ENCODE measurements around the gene PTTG1. TPM values are rescaled to one million over a fixed set of nuclear protein-coding genes. Genes with fewer than 3 reads are reported as not detected.

The PTTG1 gene
- total and polyA plus RNA-seq, 9 donors = 0.77 to 12.9 (median 3.6) TPM; not detected in 1

DNA sequence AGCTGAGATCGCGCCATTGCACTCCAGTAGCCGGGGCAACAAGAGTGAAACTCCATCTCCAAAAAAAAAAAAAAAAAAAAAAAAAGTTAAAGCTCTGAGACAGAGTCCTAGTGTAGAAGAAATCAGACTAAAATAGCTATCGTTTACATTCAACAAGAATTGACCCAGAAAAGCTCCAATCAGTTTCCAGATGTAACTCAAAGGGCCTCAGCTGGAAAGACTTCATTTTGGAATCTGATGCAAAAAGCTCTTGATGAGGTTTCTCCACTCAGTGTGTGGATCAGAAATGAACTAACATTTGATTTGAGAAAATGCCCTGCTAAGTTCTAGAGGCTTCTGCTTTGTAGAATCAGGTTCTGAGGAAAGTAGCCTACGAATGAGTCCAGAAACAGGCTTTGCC lies 44.0 kb upstream of the PTTG1 start:
- no peak for DNase-seq
- H3K27me3 ChIP-seq = no peaks in the 10 kb centered on the region
- no peaks in the 10 kb centered on the region for H3K9me3 ChIP-seq
- H3K27ac ChIP-seq = no peak overlapping the region
- intact Hi-C loops (cut with DNase I) = no loop called here
- 81 to 85% (median 84%) methylated on average over 5 of the region's 5 CpGs for WGBS, 3 donors
- H3K36me3 ChIP-seq = no peaks in the 10 kb centered on the region
- H3K4me3 ChIP-seq = no peak overlapping the region
- H3K4me1 ChIP-seq (ENCODE audit: insufficient read depth) = no peaks in the 10 kb centered on the region
- TF ChIP-seq EP300 (IDR thresholded peaks at IDR 0.05) (no peak), CTCF (IDR thresholded peaks at IDR 0.05) (no peak), POLR2A (IDR thresholded peaks at IDR 0.05) (no peak)

- intact Hi-C loops (cut with DNase I) = no loop called here
- Histone ChIP-seq H3K4me3 (no peak overlapping the region), H3K27ac (no peak overlapping the region), H3K9me3 (no peaks in the 10 kb centered on the region), H3K4me1 (ENCODE audit: insufficient read depth) (no peaks in the 10 kb centered on the region), H3K36me3 (no peaks in the 10 kb centered on the region), H3K27me3 (no peaks in the 10 kb centered on the region)
- WGBS, 3 donors = 27 to 50% (median 35%) methylated on average over 2 of the region's 2 CpGs
- TF ChIP-seq EP300 (IDR thresholded peaks at IDR 0.05) (no peak), CTCF (IDR thresholded peaks at IDR 0.05) (no peak), POLR2A (IDR thresholded peaks at IDR 0.05) (no peak)
- no peak for DNase-seq
These were observed 43.3 kb upstream of the PTTG1 start for GRCh38 chr5:160378330-160378729.

DNA sequence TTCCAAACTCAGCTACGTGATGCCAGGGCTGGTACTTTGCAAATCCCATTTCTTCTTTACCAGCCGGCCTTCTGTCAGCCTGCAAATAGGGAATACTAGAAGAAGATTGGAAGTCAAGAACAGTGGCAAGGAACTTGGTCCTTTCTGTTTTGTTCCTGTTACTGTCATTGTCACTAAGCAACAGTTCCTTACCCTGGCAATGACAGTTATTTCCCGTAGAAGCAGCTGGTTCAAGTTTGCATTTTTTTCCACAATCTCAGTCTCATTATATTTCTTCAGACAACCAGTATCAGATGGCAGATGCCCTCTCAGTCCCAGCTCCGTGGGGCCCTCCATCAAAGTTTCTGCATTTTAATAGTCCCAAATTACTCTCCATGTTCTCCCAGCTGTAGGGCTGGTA lies 42.1 kb upstream of the PTTG1 start:
- 57 to 66% (median 64%) methylated on average over 4 of the region's 4 CpGs for WGBS, 3 donors
- no peaks in the 10 kb centered on the region for H3K27me3 ChIP-seq
- no peak overlapping the region for H3K27ac ChIP-seq
- DNase-seq = no peak
- no peak for TF ChIP-seq EP300 (IDR thresholded peaks at IDR 0.05)
- TF ChIP-seq CTCF (IDR thresholded peaks at IDR 0.05) = no peak
- no peak for TF ChIP-seq POLR2A (IDR thresholded peaks at IDR 0.05)
- H3K4me1 ChIP-seq (ENCODE audit: insufficient read depth) = no peaks in the 10 kb centered on the region
- H3K4me3 ChIP-seq = no peak overlapping the region
- H3K9me3 ChIP-seq = no peaks in the 10 kb centered on the region
- intact Hi-C loops (cut with DNase I) = no loop called here
- H3K36me3 ChIP-seq = no peaks in the 10 kb centered on the region

DNA sequence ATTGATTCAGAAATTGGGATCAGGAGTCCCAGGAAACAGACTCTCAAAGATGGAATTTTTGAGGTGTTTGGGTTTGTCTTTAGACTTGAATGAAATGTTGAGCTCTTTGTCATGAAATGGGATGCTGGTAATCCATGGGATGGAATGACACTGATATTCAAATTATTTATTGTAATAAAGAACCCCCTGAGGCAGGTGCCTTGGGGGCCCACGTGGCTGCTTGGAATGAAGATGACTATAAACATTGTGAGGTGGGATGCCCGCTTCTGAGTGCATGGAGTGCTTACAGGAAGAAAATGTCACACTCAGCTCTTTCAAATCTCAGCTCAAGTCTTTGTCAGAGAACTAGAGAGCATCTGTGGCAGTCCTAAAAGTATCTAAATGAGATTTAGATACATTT lies 41.6 kb upstream of the PTTG1 start:
- H3K9me3 ChIP-seq = no peaks in the 10 kb centered on the region
- 71 to 79% (median 72%) methylated on average over 2 of the region's 2 CpGs for WGBS, 3 donors
- intact Hi-C loops (cut with DNase I) = no loop called here
- no peak for TF ChIP-seq EP300 (IDR thresholded peaks at IDR 0.05)
- TF ChIP-seq CTCF (IDR thresholded peaks at IDR 0.05) = no peak
- TF ChIP-seq POLR2A (IDR thresholded peaks at IDR 0.05) = no peak
- H3K4me1 ChIP-seq (ENCODE audit: insufficient read depth) = no peaks in the 10 kb centered on the region
- no peak overlapping the region for H3K27ac ChIP-seq
- no peak for DNase-seq
- H3K27me3 ChIP-seq = no peaks in the 10 kb centered on the region
- no peaks in the 10 kb centered on the region for H3K36me3 ChIP-seq
- H3K4me3 ChIP-seq = no peak overlapping the region

- no peaks in the 10 kb centered on the region for H3K9me3 ChIP-seq
- 66 to 71% (median 69%) methylated on average over 3 of the region's 3 CpGs for WGBS, 3 donors
- H3K4me3 ChIP-seq = no peak overlapping the region
- TF ChIP-seq EP300 (IDR thresholded peaks at IDR 0.05) (no peak), CTCF (IDR thresholded peaks at IDR 0.05) (no peak)
- H3K27ac ChIP-seq = no peak overlapping the region
- intact Hi-C loops (cut with DNase I) = no loop called here
- H3K4me1 ChIP-seq (ENCODE audit: insufficient read depth) = no peaks in the 10 kb centered on the region
- no peak for DNase-seq
- H3K27me3 ChIP-seq = no peaks in the 10 kb centered on the region
- H3K36me3 ChIP-seq = no peaks in the 10 kb centered on the region
These were observed 39.3 kb upstream of the PTTG1 start for GRCh38 chr5:160382346-160382745.
